Prostate gland (tissue), 2 donors: ENCODE measurements around the gene CEACAM3.

ENCODE experiments used
- POLR2A ChIP-seq: fragments of 450-650 bp; IDR thresholded peaks from one replicate; pipeline ENCODE4 v1.6.1; 2016; ENCODE audit warnings: antibody characterized with exemption, mild to moderate bottlenecking
- TF ChIP-seq, protein P1 (sequence below), 4 experiments: fragments of 200-600 bp in 2 of 4; fragments of 450-650 bp in 2 of 4; sonication (generic) in 2 of 4; IDR thresholded peaks; 1 replicate in 3 of 4; 2 replicates in 1 of 4; pipeline ENCODE4 v1.5.1; 2016 to 2019; ENCODE audit warnings: antibody characterized with exemption in 4 of 4, mild to moderate bottlenecking in 2 of 4, moderate library complexity in 2 of 4

DNA sequence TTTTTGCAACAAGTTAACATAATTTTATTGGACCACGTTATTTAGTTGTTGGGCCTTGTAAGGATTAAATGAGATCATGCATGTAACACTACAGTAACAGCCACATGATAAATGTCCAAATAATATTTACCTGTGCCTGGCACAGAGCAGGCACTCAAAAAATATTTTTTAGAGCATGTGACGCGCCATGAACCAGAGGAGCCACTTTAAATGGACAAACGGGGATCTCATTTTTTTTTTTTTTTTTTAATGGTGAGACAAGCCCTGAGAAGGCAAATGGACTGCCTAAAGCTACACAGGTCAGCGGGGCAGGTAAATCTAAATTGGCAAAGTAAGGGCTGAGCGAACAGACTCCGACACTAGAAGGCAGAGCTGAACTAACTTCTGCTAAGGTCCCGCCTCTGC, 62.8 kb downstream of the CEACAM3 start:
- TF ChIP-seq POLR2A: no peak
- TF ChIP-seq, protein P1, sequence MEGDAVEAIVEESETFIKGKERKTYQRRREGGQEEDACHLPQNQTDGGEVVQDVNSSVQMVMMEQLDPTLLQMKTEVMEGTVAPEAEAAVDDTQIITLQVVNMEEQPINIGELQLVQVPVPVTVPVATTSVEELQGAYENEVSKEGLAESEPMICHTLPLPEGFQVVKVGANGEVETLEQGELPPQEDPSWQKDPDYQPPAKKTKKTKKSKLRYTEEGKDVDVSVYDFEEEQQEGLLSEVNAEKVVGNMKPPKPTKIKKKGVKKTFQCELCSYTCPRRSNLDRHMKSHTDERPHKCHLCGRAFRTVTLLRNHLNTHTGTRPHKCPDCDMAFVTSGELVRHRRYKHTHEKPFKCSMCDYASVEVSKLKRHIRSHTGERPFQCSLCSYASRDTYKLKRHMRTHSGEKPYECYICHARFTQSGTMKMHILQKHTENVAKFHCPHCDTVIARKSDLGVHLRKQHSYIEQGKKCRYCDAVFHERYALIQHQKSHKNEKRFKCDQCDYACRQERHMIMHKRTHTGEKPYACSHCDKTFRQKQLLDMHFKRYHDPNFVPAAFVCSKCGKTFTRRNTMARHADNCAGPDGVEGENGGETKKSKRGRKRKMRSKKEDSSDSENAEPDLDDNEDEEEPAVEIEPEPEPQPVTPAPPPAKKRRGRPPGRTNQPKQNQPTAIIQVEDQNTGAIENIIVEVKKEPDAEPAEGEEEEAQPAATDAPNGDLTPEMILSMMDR (IDR thresholded peaks at IDR 0.05): no peak
